ENCODE measurements around the gene RHOBTB3.

RHOBTB3 gene

DNA sequence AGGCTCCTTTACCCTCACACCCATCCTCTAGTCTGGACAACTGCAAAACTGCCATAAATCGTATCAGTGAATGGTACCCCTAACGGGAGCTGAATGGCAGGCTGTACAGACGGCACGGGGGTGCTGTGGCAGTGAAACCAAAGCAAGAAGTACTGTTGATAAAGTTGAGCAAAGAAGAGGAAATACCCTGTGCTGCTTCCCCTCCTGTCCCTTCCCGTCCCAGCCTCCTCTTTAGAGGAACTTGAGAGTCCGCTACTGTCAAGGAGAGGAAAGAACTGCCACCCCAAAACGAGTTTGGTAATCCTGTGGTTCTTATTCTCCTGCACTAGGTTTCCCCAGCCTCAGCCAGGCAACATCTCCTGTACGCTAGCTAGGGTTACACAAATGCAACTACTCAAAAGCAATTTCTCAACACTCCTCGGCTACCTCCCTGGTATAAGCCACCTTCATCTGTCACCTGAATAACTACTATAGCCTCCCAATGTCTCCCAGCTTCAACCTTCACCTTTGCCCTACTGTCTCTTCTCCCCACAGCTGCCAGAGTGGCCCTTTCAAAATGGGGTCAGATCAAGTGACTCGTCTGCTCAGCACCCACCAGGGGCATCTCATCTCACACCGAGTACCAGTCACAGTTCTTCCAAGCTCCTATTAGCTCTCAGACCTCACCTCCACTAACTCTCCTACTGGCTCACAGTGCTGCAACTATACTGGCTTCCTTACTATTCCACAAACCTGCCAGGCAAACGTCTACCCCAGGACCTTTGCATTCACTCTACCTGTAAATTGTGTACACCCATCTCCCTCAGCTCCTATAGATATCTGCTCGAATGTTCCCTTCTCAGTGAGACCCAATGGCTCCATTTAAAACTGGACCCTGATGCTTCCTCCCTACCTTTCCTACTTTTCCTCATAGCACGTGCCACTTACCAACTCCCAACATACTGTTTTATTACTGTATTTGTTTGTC lies 87.3 kb downstream of the RHOBTB3 start:
- H3K9ac ChIP-seq (ENCODE audit: insufficient read length), result no peak overlapping the region
- H3K36me3 ChIP-seq (ENCODE audit: insufficient read depth, low read length), result no peaks in the 10 kb centered on the region; the same call in 1 of the 2 replicates
- H3K4me3 ChIP-seq, result no peak overlapping the region
- no peak overlapping the region for H3K27ac ChIP-seq
- no peaks in the 10 kb centered on the region for H3K9me3 ChIP-seq (ENCODE audit: low read depth, low read length)
- no peak for DNase-seq (ENCODE audit: low read depth, low spot score)
- no peak for TF ChIP-seq POLR2AphosphoS5 (IDR thresholded peaks at IDR 0.05; ENCODE audit: borderline replicate concordance, low read depth, low read length)
- no peak for TF ChIP-seq FOXP2 (optimal IDR thresholded peaks at IDR 0.05; ENCODE audit: control extremely low read depth, extremely low read length, insufficient read depth)
- TF ChIP-seq EZH2 (IDR thresholded peaks at IDR 0.05), result no peak

DNA sequence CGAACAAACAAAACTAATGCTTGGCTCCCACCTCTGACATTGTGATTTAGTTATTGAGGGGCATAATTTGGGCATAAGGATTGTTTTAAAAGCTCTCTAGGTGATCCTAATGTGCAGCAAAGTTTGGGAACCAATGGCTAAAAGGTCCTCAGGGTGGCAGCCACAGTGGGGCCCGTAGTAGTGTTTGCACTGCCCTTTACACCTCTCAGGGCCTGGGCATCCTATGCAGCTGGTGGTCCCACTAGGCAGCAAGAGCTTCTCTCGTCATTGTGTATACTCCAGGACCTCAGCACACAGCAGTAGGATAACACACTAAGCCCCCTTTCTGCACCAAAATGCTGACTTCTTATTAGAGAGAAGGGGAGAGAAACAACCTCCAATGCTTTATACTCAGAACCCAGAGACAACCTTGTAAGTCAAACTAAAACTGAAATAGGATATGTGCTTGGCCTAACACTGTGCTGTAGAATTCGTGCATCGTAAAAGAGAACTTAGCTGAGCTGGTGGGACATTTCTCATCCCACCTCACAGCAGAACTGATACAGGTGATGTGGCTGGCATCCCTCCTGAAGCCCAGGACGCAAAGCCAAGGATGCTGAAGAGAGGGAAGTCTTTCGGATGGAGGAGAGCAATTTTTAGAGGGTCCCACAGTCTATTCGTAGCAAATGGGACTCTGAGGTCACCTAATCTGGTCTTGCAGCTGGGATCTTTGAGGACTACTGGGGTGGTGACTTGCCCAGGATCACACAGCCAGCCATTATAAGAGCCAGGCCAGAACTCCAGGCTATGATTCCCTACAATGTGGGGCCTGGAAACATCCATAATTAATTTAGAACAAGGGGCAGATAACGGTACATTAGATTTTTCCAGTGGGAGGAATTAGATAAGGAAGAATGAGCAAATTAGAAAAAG lies 90.2 kb downstream of the RHOBTB3 start:
- no peak overlapping the region for H3K27ac ChIP-seq
- TF ChIP-seq POLR2AphosphoS5 (IDR thresholded peaks at IDR 0.05; ENCODE audit: borderline replicate concordance, low read depth, low read length) (no peak), FOXP2 (optimal IDR thresholded peaks at IDR 0.05; ENCODE audit: control extremely low read depth, extremely low read length, insufficient read depth) (no peak), EZH2 (IDR thresholded peaks at IDR 0.05) (no peak)
- H3K4me3 ChIP-seq, result peak overlapping the region; percentile 94
- no peak for DNase-seq (ENCODE audit: low read depth, low spot score)
- no peaks in the 10 kb centered on the region for H3K36me3 ChIP-seq (ENCODE audit: insufficient read depth, low read length)
- H3K9me3 ChIP-seq (ENCODE audit: low read depth, low read length), result no peaks in the 10 kb centered on the region
- no peak overlapping the region for H3K9ac ChIP-seq (ENCODE audit: insufficient read length)

DNA sequence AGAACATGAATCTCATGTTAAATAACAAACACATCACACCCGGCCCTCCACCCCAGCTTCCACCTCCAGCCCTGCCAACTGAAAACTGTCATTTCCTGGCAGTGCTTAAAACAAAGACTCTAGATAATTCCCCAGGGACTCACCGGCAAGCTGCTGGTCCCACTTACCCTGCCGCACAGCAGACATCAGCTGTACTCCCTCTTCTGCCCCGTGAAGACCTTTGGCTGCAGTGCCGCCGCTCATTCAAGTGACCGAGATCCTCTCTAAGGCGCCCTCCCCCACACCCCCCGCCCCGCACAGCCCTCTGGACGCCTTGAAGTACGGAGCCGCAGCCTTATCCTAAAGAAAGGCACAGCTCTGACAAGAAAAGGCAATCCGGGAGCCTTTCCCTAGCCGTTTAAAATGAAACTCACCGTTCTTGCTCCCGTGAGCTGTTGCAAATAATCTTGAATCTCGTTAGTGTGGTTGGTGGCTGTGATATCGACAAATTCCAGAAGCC lies 91.0 kb downstream of the RHOBTB3 start:
- DNase-seq (ENCODE audit: low read depth, low spot score), result no peak
- Histone ChIP-seq H3K9me3 (ENCODE audit: low read depth, low read length) (no peaks in the 10 kb centered on the region), H3K4me3 (peak overlapping the region; percentile 94), H3K27ac (no peak overlapping the region), H3K36me3 (ENCODE audit: insufficient read depth, low read length) (no peaks in the 10 kb centered on the region), H3K9ac (ENCODE audit: insufficient read length) (peak overlapping the region; percentile 54)
- no peak for TF ChIP-seq EZH2 (IDR thresholded peaks at IDR 0.05)
- TF ChIP-seq POLR2AphosphoS5 (IDR thresholded peaks at IDR 0.05; ENCODE audit: borderline replicate concordance, low read depth, low read length), result no peak
- no peak for TF ChIP-seq FOXP2 (optimal IDR thresholded peaks at IDR 0.05; ENCODE audit: control extremely low read depth, extremely low read length, insufficient read depth)

DNA sequence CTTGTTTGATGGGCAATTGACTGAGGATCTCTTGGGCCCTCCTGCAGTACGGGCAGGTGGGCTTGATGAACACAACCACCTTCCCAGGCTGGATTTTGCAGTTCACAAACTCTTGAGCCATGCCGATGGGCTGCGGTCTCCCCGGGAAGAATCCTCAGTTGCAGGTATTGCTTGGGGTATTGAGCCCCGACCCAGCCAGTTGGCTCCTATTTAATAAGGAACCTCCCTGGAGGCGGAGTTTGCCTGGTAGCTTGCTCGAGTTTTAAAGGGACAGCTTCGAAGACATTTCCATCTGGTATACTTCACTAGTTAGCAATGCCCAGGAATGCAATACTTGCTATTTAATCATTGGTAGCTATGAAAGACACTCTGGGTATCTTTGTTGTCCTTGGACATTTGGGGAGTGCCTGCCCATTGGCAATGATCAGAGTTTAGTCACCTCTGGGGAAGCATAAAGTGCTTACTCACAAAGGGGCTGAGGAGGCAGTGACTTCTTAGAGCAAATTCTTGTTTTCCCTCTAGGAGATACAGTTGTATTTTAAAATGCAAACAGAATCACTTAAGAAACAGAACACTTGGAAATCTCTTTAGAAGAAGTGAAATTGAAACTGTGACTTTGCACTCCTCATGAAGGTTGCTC lies 91.5 kb downstream of the RHOBTB3 start, which contains the start of gene GLRX:
GLRX (minus strand) TSS at position 185 of the 640 bp plus-strand sequence; CDS start at position 121, 64 bp downstream.
- no peak for DNase-seq (ENCODE audit: low read depth, low spot score)
- Histone ChIP-seq H3K9ac (ENCODE audit: insufficient read length) (peak within 1 kb of the TSS; percentile 54), H3K27ac (peak within 1 kb of the TSS; percentile 72), H3K4me3 (peak within 1 kb of the TSS; percentile 94), H3K36me3 (ENCODE audit: insufficient read depth, low read length) (no peaks in the 10 kb centered on the region), H3K9me3 (ENCODE audit: low read depth, low read length) (no peaks in the 10 kb centered on the region)
- TF ChIP-seq POLR2AphosphoS5 (IDR thresholded peaks at IDR 0.05; ENCODE audit: borderline replicate concordance, low read depth, low read length), result peak; percentile 71; the same call in 1 of the 2 replicates
- TF ChIP-seq FOXP2 (optimal IDR thresholded peaks at IDR 0.05; ENCODE audit: control extremely low read depth, extremely low read length, insufficient read depth), result no peak
- TF ChIP-seq EZH2 (IDR thresholded peaks at IDR 0.05), result no peak

DNA sequence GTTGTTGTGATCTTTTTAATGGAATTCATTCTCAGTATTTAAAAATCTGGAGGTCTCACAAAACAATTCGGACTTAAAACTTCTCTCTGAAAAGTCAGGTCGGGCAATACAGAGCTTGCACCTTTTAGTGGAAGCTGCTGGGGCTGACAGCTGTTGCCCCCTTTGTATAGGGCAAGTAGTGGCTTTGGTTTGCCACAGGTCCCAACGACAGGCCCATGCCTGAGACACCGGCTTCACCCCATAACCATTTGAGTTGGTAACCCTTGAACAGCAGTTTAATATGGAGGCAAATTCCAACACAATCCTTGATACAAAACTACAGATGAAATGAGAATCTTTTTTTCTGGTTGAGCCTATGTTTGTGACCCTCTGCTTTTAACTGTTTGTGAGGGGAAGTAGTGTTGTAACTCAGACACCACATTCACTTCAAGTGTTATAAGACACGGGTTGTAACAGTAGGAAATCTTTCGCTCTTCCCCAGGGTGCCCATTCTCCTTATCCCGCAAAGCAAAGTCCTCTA lies 92.1 kb downstream of the RHOBTB3 start:
- DNase-seq (ENCODE audit: low read depth, low spot score), result no peak
- TF ChIP-seq FOXP2 (optimal IDR thresholded peaks at IDR 0.05; ENCODE audit: control extremely low read depth, extremely low read length, insufficient read depth) (no peak), POLR2AphosphoS5 (IDR thresholded peaks at IDR 0.05; ENCODE audit: borderline replicate concordance, low read depth, low read length) (no peak), EZH2 (IDR thresholded peaks at IDR 0.05) (no peak)
- Histone ChIP-seq H3K36me3 (ENCODE audit: insufficient read depth, low read length) (no peaks in the 10 kb centered on the region), H3K4me3 (peak overlapping the region; percentile 94), H3K9me3 (ENCODE audit: low read depth, low read length) (no peaks in the 10 kb centered on the region), H3K9ac (ENCODE audit: insufficient read length) (peak overlapping the region; percentile 24), H3K27ac (peak overlapping the region; percentile 72)

DNA sequence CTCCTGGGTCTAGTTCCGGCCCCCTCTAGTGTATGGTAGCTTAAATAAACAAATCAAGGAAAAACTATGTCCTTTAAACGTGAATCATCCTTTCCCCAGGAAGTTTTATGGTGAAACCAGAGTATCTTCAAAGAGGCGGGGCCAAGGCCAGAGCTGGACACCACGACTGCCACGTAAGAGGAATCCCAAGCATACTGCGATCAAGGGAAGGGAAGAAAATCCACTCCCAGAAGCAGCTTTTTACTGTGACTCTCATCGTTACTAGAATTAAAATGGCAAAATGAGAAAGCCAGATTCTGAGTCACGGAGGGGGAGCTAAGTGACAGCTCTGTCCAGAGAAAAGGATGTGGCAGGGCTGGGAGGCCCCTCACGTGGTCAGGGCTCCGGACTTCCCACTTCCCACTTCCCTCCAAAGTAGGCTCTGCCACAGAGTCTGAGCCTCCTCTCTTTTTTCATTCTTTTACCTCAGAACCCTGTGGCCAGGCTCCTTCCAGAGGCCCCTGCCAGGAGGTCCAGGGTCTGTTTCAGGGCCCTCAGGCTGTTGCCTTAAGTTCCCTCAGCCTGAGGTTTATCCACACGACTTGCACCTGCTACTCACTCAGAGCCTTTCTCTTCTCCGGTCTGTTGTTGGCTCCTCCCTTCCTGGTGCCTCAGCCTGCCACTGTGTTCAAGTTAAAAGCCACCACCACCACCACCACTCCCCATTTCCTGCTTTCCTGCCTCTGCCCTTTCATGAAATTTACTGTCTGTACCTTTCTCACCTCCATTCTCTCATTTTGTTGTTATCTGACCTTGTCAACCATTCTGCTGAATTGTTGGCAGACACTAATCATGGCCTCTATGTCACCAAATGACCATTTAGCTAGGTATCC lies 92.8 kb downstream of the RHOBTB3 start:
- H3K9me3 ChIP-seq (ENCODE audit: low read depth, low read length), result no peaks in the 10 kb centered on the region
- 0 out of 2 replicates have a peak overlapping the region, but pooled peaks have one; percentile 94 for H3K4me3 ChIP-seq
- H3K27ac ChIP-seq, result peak overlapping the region; percentile 72
- H3K9ac ChIP-seq (ENCODE audit: insufficient read length), result no peak overlapping the region
- DNase-seq (ENCODE audit: low read depth, low spot score), result no peak
- no peak for TF ChIP-seq FOXP2 (optimal IDR thresholded peaks at IDR 0.05; ENCODE audit: control extremely low read depth, extremely low read length, insufficient read depth)
- H3K36me3 ChIP-seq (ENCODE audit: insufficient read depth, low read length), result no peaks in the 10 kb centered on the region

DNA sequence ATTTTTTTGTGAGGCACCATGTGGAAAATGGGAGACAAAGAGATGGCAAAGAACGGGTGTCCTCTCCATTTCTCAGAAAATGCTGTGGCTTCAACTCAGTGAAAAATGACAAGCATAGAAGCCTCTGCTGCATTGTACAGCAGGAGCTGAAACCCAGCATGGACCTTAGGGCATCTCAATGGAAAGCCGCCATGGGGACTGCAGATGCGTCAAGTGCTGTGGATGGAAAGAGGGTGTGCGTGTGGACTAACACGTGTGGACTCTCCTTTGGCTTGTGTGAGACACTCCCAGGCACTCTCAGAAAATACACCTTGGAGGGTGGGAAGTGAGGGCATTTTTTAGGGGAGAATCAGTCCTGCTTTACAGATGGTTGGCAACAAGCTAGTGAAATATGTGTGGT lies 93.6 kb downstream of the RHOBTB3 start:
- no peak overlapping the region for H3K27ac ChIP-seq
- H3K9me3 ChIP-seq (ENCODE audit: low read depth, low read length), result no peaks in the 10 kb centered on the region
- no peaks in the 10 kb centered on the region for H3K36me3 ChIP-seq (ENCODE audit: insufficient read depth, low read length)
- TF ChIP-seq EZH2 (IDR thresholded peaks at IDR 0.05) (no peak), FOXP2 (optimal IDR thresholded peaks at IDR 0.05; ENCODE audit: control extremely low read depth, extremely low read length, insufficient read depth) (no peak), POLR2AphosphoS5 (IDR thresholded peaks at IDR 0.05; ENCODE audit: borderline replicate concordance, low read depth, low read length) (no peak)
- DNase-seq (ENCODE audit: low read depth, low spot score), result no peak
- H3K9ac ChIP-seq (ENCODE audit: insufficient read length), result no peak overlapping the region
- H3K4me3 ChIP-seq, result no peak overlapping the region
